Measurements from ENCODE around the gene SLC26A8.

DNA sequence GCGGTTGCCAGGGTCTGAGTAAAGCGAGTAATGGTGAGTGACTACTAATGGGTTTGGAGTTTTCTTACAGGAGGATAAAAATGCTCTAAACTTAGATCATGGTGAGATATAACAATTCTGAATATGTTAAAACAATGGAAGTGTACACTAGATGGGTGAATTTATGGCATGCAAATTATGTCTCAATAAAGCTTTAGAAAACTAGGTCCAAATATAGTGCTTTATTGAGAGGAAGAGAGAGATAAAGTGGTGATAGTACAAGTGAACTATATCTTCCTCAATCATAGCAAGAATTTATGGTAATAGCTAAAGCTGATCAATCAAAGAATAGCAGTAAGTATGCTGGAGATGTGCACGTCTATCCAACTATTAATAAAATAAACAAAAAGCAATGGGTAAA is 127.4 kb downstream of the SLC26A8 start:
- TF ChIP-seq, protein P1, sequence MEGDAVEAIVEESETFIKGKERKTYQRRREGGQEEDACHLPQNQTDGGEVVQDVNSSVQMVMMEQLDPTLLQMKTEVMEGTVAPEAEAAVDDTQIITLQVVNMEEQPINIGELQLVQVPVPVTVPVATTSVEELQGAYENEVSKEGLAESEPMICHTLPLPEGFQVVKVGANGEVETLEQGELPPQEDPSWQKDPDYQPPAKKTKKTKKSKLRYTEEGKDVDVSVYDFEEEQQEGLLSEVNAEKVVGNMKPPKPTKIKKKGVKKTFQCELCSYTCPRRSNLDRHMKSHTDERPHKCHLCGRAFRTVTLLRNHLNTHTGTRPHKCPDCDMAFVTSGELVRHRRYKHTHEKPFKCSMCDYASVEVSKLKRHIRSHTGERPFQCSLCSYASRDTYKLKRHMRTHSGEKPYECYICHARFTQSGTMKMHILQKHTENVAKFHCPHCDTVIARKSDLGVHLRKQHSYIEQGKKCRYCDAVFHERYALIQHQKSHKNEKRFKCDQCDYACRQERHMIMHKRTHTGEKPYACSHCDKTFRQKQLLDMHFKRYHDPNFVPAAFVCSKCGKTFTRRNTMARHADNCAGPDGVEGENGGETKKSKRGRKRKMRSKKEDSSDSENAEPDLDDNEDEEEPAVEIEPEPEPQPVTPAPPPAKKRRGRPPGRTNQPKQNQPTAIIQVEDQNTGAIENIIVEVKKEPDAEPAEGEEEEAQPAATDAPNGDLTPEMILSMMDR (IDR thresholded peaks at IDR 0.05) = no peak
- TF ChIP-seq POLR2A (IDR thresholded peaks at IDR 0.05) = no peak
